OCI-LY1 (cell line): Measurements from ENCODE around the gene TPCN2.

Source experiments
- EZH2 ChIP-seq: fragments of 200-600 bp; sonication (generic), shearing (Covaris generic); IDR thresholded peaks from 2 replicates; pipeline ENCODE4 v1.8.0; 2017; ENCODE audit warnings: borderline replicate concordance, mixed run types, mild to moderate bottlenecking, antibody characterized with exemption, low read length, moderate library complexity, mixed read lengths
- TF ChIP-seq, protein P1 (sequence below): fragments of 200-600 bp; sonication (generic), shearing (Covaris generic); IDR thresholded peaks from 2 replicates; pipeline ENCODE4 v1.5.1; 2017; ENCODE audit warnings: mild to moderate bottlenecking, antibody characterized with exemption, low read length, moderate library complexity, mixed read lengths

- TF ChIP-seq, protein P1, sequence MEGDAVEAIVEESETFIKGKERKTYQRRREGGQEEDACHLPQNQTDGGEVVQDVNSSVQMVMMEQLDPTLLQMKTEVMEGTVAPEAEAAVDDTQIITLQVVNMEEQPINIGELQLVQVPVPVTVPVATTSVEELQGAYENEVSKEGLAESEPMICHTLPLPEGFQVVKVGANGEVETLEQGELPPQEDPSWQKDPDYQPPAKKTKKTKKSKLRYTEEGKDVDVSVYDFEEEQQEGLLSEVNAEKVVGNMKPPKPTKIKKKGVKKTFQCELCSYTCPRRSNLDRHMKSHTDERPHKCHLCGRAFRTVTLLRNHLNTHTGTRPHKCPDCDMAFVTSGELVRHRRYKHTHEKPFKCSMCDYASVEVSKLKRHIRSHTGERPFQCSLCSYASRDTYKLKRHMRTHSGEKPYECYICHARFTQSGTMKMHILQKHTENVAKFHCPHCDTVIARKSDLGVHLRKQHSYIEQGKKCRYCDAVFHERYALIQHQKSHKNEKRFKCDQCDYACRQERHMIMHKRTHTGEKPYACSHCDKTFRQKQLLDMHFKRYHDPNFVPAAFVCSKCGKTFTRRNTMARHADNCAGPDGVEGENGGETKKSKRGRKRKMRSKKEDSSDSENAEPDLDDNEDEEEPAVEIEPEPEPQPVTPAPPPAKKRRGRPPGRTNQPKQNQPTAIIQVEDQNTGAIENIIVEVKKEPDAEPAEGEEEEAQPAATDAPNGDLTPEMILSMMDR, result no peak
- TF ChIP-seq EZH2, result no peak
These were observed 14.3 kb downstream of the TPCN2 start for GRCh38 chr11:69062873-69063651.
